Measurements from ENCODE around the gene GLYR1.

GRCh38 chr16:4865231-4865860 lies 18.3 kb upstream of the GLYR1 start:
- no peak for TF ChIP-seq CTCF (IDR thresholded peaks at IDR 0.05; ENCODE audit: low read depth, low read length, missing input control)
- TF ChIP-seq YY1 (IDR thresholded peaks at IDR 0.05): no peak
- TF ChIP-seq REST (IDR thresholded peaks at IDR 0.05): no peak
- no peak for TF ChIP-seq JUND (IDR thresholded peaks at IDR 0.05)
- no peak for TF ChIP-seq ATF3 (IDR thresholded peaks at IDR 0.05)
- no peak for TF ChIP-seq GABPA (IDR thresholded peaks at IDR 0.05 in 1 of 2, conservative IDR thresholded peaks at IDR 0.05 in 1 of 2)
- no peak for TF ChIP-seq RXRA (IDR thresholded peaks at IDR 0.05)
- TF ChIP-seq TAF1 (conservative IDR thresholded peaks at IDR 0.05): no peak
- TF ChIP-seq RAD21 (IDR thresholded peaks at IDR 0.05): no peak
